Sigmoid colon (tissue), 4 donors: ENCODE results near the gene KHNYN.

Experiments used
- EP300 ChIP-seq, 4 donors: sonication (generic); formaldehyde crosslinking; IDR thresholded peaks; one replicate each; pipeline ENCODE4 v1.6.1; 2017; ENCODE audit warnings: antibody characterized with exemption in 4 of 4
- POLR2A ChIP-seq, 2 donors: fragments of 450-650 bp; IDR thresholded peaks; one replicate each; pipeline ENCODE4 v1.6.1; 2016; ENCODE audit warnings: antibody characterized with exemption in 2 of 2, mild to moderate bottlenecking in 2 of 2, moderate library complexity in 2 of 2
- POLR2AphosphoS5 ChIP-seq, 4 donors: sonication (generic); formaldehyde crosslinking; IDR thresholded peaks; one replicate each; pipeline ENCODE4 v1.6.1; 2017; ENCODE audit warnings: antibody characterized with exemption in 4 of 4
- TF ChIP-seq, protein P1 (sequence below), 4 experiments: fragments of 450-650 bp in 3 of 4; fragments of 200-600 bp in 1 of 4; IDR thresholded peaks; one replicate each; pipeline ENCODE4 v1.5.1; 2016 to 2019; ENCODE audit warnings: antibody characterized with exemption in 4 of 4, mild to moderate bottlenecking in 3 of 4, moderate library complexity in 2 of 4

DNA sequence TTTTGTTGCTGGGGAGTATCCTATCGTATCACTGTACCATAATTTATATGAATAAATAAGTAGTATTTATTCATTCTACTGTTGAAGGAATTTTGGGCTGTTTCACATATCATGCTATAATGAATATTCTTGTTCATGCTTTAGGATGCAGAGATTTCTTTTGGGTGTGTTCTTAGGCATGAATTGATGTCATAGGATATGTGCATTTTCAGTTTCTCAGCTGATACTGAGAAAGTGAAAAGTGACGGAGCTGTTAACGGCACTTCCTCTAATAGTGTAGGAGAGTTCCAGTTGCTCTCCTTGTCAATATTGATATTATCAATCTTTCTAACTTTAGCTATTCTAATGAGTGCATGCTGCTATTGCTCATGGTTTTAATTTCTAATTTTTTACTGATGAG is 36.1 kb downstream of the KHNYN start:
- TF ChIP-seq, protein P1, sequence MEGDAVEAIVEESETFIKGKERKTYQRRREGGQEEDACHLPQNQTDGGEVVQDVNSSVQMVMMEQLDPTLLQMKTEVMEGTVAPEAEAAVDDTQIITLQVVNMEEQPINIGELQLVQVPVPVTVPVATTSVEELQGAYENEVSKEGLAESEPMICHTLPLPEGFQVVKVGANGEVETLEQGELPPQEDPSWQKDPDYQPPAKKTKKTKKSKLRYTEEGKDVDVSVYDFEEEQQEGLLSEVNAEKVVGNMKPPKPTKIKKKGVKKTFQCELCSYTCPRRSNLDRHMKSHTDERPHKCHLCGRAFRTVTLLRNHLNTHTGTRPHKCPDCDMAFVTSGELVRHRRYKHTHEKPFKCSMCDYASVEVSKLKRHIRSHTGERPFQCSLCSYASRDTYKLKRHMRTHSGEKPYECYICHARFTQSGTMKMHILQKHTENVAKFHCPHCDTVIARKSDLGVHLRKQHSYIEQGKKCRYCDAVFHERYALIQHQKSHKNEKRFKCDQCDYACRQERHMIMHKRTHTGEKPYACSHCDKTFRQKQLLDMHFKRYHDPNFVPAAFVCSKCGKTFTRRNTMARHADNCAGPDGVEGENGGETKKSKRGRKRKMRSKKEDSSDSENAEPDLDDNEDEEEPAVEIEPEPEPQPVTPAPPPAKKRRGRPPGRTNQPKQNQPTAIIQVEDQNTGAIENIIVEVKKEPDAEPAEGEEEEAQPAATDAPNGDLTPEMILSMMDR (IDR thresholded peaks at IDR 0.05), result no peak
- TF ChIP-seq POLR2A (IDR thresholded peaks at IDR 0.05) (no peak), POLR2AphosphoS5 (IDR thresholded peaks at IDR 0.05) (no peak), EP300 (IDR thresholded peaks at IDR 0.05) (no peak)
